RWPE2 (cell line): ENCODE results near the gene CFAP73.
A peak's percentile ranks its signal among the peaks of the same experiment; 100 is the strongest.

Experiments
- ATAC-seq: fragments of 200-7000 bp; cut with Tn5 transposase; 3 replicates; pipeline ENCODE4 v1.9.1; 2021; ENCODE audit warnings: low read depth
- DNase-seq: peaks from one replicate; pipeline ENCODE4 v3.0.0-alpha.2; 2020; ENCODE audit warnings: low spot score
- H3K27ac ChIP-seq: fragments of 450-650 bp; 2 replicates; pipeline ENCODE4 v1.5.1; 2017; ENCODE audit warnings: mild to moderate bottlenecking; ENCODE audit not compliant: poor library complexity, severe bottlenecking
- H3K27me3 ChIP-seq: fragments of 250-450 bp; sonication (Bioruptor Pico); 2 replicates; pipeline ENCODE4 v1.5.1; 2021; ENCODE audit warnings: mild to moderate bottlenecking, moderate library complexity; ENCODE audit not compliant: insufficient read depth, poor library complexity, severe bottlenecking
- H3K36me3 ChIP-seq: fragments of 250-450 bp; sonication (Bioruptor Pico); 2 replicates; pipeline ENCODE4 v1.5.1; 2020; ENCODE audit warnings: low read depth, mild to moderate bottlenecking, moderate library complexity
- H3K4me1 ChIP-seq: fragments of 250-450 bp; sonication (Bioruptor Pico); 2 replicates; pipeline ENCODE4 v1.5.1; 2021; ENCODE audit warnings: mild to moderate bottlenecking, moderate library complexity; ENCODE audit not compliant: insufficient read depth, poor library complexity, severe bottlenecking
- H3K4me3 ChIP-seq: fragments of 250-450 bp; sonication (Bioruptor Pico); 2 replicates; pipeline ENCODE4 v1.5.1; 2021; ENCODE audit warnings: mild to moderate bottlenecking, moderate library complexity; ENCODE audit not compliant: severe bottlenecking
- H3K9me3 ChIP-seq: fragments of 250-450 bp; sonication (Bioruptor Pico); 2 replicates; pipeline ENCODE4 v1.5.1; 2021; ENCODE audit warnings: mild to moderate bottlenecking, moderate library complexity; ENCODE audit not compliant: severe bottlenecking
- CTCF ChIP-seq: fragments of 450-650 bp; IDR thresholded peaks from one replicate; pipeline ENCODE4 v1.5.1; 2017; ENCODE audit warnings: mild to moderate bottlenecking, moderate library complexity; ENCODE audit not compliant: poor library complexity, severe bottlenecking

CFAP73 gene

GRCh38 chr12:113196990-113197389 lies 47.5 kb downstream of the CFAP73 start:
- Histone ChIP-seq H3K9me3 (no peaks in the 10 kb centered on the region), H3K27ac (no peak overlapping the region), H3K27me3 (no peaks in the 10 kb centered on the region), H3K4me3 (no peak overlapping the region), H3K4me1 (peaks cover 12% of the 10 kb centered on the region), H3K36me3 (peaks cover 5% of the 10 kb centered on the region)
- peak; percentile 89 for TF ChIP-seq CTCF
- DNase-seq (no peak), ATAC-seq (peak; percentile 87)

- Histone ChIP-seq H3K36me3 (no peaks in the 10 kb centered on the region), H3K27ac (no peak overlapping the region), H3K27me3 (no peaks in the 10 kb centered on the region), H3K4me1 (peaks cover 12% of the 10 kb centered on the region), H3K9me3 (no peaks in the 10 kb centered on the region), H3K4me3 (no peak overlapping the region)
- ATAC-seq (no peak), DNase-seq (no peak)
- TF ChIP-seq CTCF, result no peak
Measured at GRCh38 chr12:113197518-113198077, 48.1 kb downstream of the CFAP73 start.

GRCh38 chr12:113198296-113198695 lies 48.8 kb downstream of the CFAP73 start:
- Histone ChIP-seq H3K36me3 (no peaks in the 10 kb centered on the region), H3K4me1 (peaks cover 12% of the 10 kb centered on the region)

GRCh38 chr12:113200021-113200797 lies 50.7 kb downstream of the CFAP73 start:
- ATAC-seq (no peak), DNase-seq (no peak)
- Histone ChIP-seq H3K4me1 (no peaks in the 10 kb centered on the region), H3K36me3 (no peaks in the 10 kb centered on the region), H3K27ac (no peak overlapping the region), H3K4me3 (no peak overlapping the region), H3K27me3 (no peaks in the 10 kb centered on the region), H3K9me3 (no peaks in the 10 kb centered on the region)
- TF ChIP-seq CTCF, result no peak

More at GRCh38 chr12:113198296-113198695, 48.8 kb downstream of the CFAP73 start:
- Histone ChIP-seq H3K4me3 (no peak overlapping the region), H3K9me3 (no peaks in the 10 kb centered on the region), H3K27me3 (no peaks in the 10 kb centered on the region), H3K27ac (peak overlapping the region; percentile 15)
- DNase-seq, result no peak
- no peak for TF ChIP-seq CTCF
- no peak for ATAC-seq
